GM20431 (cell line): ENCODE results near the gene SLC44A5.
"Not testable (repeated sequence)": the region's sequence is repeated elsewhere in the genome, so short reads cannot be mapped to it uniquely, and the experiment has no call there.

Source experiments
- in situ Hi-C: fragments of 300-500 bp; cut with MseI, MboI; formaldehyde crosslinking; loops from one replicate; pipeline ENCODE4 v1.15.0; 2020; ENCODE audit warnings: low sequenced_read_pairs; ENCODE audit not compliant: unreplicated experiment

SLC44A5 gene

GRCh38 chr1:75593457-75593856, 17.5 kb downstream of the SLC44A5 start:
- in situ Hi-C loops, result not testable (repeated sequence)

GRCh38 chr1:75589637-75590036, 21.3 kb downstream of the SLC44A5 start:
- in situ Hi-C loops, result no loop called here

GRCh38 chr1:75588779-75589475, 22.0 kb downstream of the SLC44A5 start:
- in situ Hi-C loops, result no loop called here

GRCh38 chr1:75587692-75588091, 23.2 kb downstream of the SLC44A5 start:
- in situ Hi-C loops, result no loop called here

- in situ Hi-C loops, result no loop called here
These were observed 27.6 kb downstream of the SLC44A5 start for GRCh38 chr1:75583282-75583681.

- in situ Hi-C loops, result no loop called here
These were observed 28.1 kb downstream of the SLC44A5 start for GRCh38 chr1:75582725-75583261.

- in situ Hi-C loops, result no loop called here
These were observed 31.9 kb downstream of the SLC44A5 start for GRCh38 chr1:75579046-75579445.

GRCh38 chr1:75575837-75576236, 35.1 kb downstream of the SLC44A5 start:
- in situ Hi-C loops, result no loop called here

GRCh38 chr1:75567191-75567590, 43.7 kb downstream of the SLC44A5 start:
- in situ Hi-C loops, result no loop called here

GRCh38 chr1:75559800-75560199, 51.1 kb downstream of the SLC44A5 start:
- in situ Hi-C loops, result no loop called here

GRCh38 chr1:75559136-75559535, 51.8 kb downstream of the SLC44A5 start:
- in situ Hi-C loops, result no loop called here

- in situ Hi-C loops, result no loop called here
These were observed 56.0 kb downstream of the SLC44A5 start for GRCh38 chr1:75554870-75555269.

GRCh38 chr1:75554181-75554580, 56.7 kb downstream of the SLC44A5 start:
- in situ Hi-C loops, result no loop called here

GRCh38 chr1:75550559-75550958, 60.4 kb downstream of the SLC44A5 start:
- in situ Hi-C loops, result no loop called here

GRCh38 chr1:75548721-75549480, 62.0 kb downstream of the SLC44A5 start:
- in situ Hi-C loops, result no loop called here

- in situ Hi-C loops, result no loop called here
These were observed 67.2 kb downstream of the SLC44A5 start for GRCh38 chr1:75543705-75544104.

- in situ Hi-C loops, result no loop called here
These were observed 67.9 kb downstream of the SLC44A5 start for GRCh38 chr1:75542818-75543570.

- in situ Hi-C loops, result no loop called here
These were observed 71.4 kb downstream of the SLC44A5 start for GRCh38 chr1:75539230-75540116.

GRCh38 chr1:75533085-75533484, 77.8 kb downstream of the SLC44A5 start:
- in situ Hi-C loops, result no loop called here

GRCh38 chr1:75531570-75531969, 79.3 kb downstream of the SLC44A5 start:
- in situ Hi-C loops, result no loop called here
